Superior temporal gyrus (tissue), 1 donor: ENCODE data around the gene C1QTNF4.

Source experiments
- DNase-seq: peaks from one replicate; pipeline ENCODE4 v3.0.0-alpha.2; 2016; ENCODE audit errors: extremely low spot score

The C1QTNF4 gene

DNA sequence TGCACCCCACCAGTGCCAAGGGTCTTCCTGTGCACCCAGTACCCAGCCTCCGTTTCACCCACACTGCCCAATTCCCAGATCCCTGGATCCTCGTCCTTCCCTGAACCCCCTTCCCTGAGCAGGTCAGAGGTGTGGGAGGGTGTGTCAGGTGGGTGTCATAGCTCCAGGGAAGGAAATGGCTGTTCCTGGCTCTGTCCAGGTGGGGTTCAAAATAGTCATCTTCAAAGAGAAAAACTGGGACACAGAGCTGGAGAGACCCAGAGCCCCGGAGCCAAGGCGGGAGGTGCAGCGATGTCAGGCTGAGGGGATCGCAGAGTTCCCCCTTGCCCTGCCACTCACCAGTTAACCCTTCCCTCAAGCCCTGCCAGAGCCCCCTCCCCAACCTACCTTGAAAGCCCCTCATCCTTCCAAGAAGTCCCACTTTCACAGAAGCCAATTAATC, 698 bp downstream of the C1QTNF4 start:
- DNase-seq: no peak

GRCh38 chr11:47592970-47593369, 1.2 kb downstream of the C1QTNF4 start:
- no peak for DNase-seq

DNA sequence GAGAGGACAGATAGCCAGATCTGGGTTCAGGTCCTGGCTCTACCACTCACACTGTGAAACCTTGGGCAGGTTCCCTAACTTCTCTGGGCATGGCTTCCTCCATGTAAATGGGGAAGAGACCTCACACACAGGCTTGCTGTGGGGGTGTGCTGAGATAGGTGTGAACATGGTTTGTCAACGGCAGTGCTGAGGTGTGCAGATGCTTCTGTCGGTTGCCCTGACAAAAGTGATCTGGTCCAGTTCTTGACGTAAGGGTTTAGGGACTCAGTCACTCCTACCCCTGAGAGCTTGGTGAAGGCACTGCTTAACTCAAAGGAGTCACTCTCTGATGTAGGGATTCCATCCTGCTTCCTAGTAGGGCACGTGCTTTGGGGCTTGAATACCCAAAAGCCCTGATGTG, 2.0 kb downstream of the C1QTNF4 start:
- DNase-seq: peak; percentile 50

- peak; percentile 10 for DNase-seq
These were observed 2.4 kb downstream of the C1QTNF4 start for GRCh38 chr11:47591764-47592163.

GRCh38 chr11:47589977-47590861, 4.0 kb downstream of the C1QTNF4 start:
- no peak for DNase-seq

DNA sequence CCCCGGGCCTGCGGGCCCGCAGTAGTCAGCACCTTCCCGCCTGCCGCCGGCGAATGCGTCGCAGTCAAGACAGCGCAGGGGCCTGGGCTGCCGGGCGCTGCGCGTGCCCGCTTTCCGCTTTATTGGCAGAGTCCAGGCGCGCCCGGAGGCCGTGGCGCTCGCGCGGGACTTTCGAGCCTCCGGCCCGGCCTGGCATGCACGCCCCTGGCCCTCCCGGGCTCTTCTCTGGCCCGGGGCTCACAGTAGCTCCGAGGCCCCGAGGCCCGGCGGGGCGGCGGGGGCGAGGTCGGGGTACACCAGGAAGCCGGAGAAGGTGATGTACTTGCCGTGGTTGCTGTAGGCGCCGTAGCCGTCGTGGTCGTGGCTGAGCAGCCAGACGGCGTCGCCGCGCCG, 4.6 kb downstream of the C1QTNF4 start:
- DNase-seq: no peak

GRCh38 chr11:47589118-47589517, 5.1 kb downstream of the C1QTNF4 start:
- DNase-seq: no peak

- peak; percentile 15 for DNase-seq
These were observed 6.4 kb downstream of the C1QTNF4 start for GRCh38 chr11:47587723-47588326.

DNA sequence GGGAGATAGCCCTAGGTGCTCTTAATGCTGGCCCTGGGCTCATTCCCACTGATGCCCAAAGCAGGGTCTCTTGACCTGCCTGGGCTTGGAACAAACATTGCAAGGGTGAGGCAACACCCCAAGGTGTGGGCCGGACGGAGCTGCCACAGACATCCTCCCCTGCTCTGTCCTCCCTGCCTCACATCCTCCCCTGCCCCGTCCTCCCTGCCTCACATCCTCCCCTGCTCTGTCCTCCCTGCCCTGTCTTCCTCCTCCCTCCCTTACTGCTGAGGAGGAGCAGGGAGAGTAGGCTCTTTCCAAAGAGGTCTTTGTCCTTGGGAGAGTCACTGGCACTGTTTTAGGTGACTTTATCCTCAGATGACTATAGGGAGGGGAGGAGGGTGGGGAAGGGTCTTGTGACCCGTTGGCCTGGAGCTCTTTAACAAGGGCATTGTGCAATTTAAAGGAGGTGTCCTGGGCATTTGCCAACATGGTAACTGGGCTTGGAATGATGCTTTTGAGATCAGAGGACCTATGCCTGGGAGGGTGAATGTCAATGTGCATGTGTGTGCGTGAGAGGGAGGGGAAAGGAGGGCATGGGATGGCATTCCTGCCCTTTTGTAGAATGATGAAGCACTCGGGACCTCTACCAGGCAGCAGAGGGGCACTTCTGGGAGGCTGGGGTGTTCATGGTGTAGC, 7.0 kb downstream of the C1QTNF4 start:
- DNase-seq: no peak

- peak; percentile 12 for DNase-seq
These were observed 7.9 kb downstream of the C1QTNF4 start, which contains the start of gene FAM180B for GRCh38 chr11:47586098-47586855. TSS of gene FAM180B (plus strand) at chr11:47586678. CDS start at chr11:47586769, 91 bp downstream.

DNA sequence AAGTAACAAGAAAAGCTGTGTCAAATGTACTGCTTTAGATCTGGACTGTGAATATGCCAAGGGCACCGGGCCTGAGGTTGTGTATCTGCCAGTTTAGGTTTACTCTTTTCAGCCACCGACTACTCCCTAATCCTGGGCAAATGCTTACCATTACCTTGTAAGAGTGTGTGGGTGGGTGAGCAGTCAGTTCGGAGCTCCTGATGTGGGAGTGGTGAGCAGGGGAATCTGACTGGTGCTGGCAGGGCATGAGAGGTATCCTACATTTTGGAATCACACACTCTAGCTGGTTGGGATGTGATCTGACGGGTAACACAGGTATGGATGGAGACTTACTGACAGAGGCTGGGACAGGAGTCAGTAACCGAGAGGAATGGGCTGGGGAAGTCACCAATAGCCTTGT, 10.4 kb downstream of the C1QTNF4 start:
- peak; percentile 17 for DNase-seq

GRCh38 chr11:47578524-47579494, 15.4 kb downstream of the C1QTNF4 start, which contains the start of the genes KBTBD4 and NDUFS3:
TSS of gene KBTBD4 (minus strand) at chr11:47578970. CDS start at chr11:47578951, 19 bp downstream.
TSS of gene NDUFS3 (plus strand) at chr11:47579074. CDS start at chr11:47579092, 18 bp downstream.
- peak; percentile 97 for DNase-seq

DNA sequence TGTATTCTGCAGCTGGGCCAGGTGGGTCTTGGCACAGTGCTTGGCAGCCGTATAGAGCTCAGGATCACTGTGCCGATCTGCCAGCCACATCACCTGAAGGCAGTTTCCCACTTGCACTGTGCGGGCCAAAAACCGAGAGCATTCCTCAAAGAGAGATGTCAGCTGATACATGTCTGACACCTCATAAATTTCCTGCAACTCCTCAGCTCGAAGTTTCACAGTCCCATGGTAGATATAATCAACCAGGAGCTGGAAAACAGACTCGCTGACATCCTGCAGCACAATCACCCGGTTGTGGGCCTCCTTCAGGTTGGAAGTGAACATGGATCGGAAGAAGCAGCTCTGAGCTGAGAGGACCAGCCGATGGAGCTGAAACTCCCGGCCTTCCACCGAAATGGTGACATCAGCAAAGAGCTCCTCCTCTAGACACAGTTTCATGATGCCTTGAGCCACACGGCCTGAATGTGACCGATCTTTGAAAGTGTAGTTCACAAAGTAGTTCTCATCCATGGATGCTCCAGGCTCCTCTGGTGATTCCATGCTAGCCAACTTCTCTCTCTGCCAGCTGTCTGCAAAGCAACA, 16.7 kb downstream of the C1QTNF4 start:
- DNase-seq: peak; percentile 21

DNA sequence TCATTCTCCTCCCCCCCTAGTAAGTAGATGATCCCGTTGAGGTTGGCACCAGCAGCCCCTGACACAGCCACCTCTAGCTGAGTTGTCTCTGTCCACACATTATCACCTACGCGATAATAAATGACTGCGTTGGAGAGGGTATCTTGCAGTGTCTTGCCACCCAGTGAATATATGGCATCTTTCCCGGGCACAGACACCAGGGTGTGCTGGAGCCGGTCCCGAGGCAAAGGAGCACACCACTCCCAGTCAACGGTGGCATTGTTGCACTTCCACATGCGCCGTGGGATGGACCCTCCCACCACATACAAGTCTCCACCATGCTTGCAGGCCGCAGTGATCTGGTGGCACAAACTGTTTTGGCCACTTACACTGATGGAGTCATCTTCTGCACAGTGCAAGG, 20.9 kb downstream of the C1QTNF4 start:
- peak; percentile 71 for DNase-seq

DNA sequence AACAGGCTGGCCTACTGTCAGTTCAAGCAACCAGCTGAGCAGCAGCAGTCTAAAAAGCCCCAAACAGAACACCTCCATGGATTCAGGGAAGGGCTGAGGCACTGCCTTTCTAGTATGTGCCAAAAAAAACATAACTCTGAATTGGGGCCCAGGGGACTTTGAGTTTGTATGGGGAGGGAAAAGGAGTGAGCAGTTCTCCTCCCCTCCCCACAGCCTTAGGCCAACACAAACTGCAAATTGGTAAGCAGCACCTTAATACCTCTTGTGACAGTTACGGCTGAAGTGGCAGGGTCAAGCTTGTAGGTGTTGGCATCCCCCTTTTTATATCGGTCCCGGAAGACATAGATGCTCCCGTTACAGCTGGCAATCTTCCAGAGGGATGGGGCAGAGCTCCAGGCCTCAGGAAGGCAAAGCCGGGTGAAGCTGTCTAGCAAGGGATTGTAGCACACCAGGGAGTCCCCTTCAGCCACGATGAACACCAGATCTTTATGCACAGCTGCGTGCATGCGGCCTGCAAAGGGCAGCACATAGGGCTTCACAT, 21.4 kb downstream of the C1QTNF4 start:
- peak; percentile 34 for DNase-seq

GRCh38 chr11:47571895-47572294, 22.3 kb downstream of the C1QTNF4 start:
- DNase-seq: peak; percentile 13

GRCh38 chr11:47571357-47571729, 22.9 kb downstream of the C1QTNF4 start:
- no peak for DNase-seq

DNA sequence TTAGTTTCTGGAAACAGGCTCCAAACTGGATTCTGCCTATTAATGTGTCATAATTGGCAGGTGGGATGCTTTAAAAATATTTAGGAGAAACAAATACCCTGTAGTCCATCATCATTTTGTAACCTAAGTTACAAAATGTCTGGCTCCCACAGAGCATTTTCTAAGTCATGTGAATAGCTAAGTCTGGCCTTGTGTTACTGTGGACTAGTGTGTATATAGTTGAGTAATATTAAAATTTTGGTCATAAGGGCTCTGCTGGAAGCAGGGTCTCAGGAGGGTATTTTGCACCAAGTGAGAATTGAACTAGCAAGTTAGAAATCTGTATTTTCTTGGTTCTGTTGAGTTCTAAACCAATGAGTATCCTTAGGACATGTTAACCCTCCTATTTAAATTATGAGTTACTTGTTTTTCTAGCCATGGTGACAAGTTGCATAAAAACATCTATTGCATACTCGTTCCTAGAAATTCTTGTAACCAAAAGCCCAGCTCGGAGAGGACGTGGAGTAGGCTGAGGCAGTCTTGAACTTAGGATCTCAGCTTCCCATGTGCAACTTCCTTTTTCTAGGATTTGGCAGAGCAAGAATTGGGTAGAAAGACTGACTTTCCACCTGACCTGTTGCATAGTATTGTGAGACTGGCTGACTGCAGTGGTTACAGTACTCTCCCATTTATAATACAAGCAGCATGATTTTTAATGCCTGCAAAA, 23.4 kb downstream of the C1QTNF4 start:
- no peak for DNase-seq

DNA sequence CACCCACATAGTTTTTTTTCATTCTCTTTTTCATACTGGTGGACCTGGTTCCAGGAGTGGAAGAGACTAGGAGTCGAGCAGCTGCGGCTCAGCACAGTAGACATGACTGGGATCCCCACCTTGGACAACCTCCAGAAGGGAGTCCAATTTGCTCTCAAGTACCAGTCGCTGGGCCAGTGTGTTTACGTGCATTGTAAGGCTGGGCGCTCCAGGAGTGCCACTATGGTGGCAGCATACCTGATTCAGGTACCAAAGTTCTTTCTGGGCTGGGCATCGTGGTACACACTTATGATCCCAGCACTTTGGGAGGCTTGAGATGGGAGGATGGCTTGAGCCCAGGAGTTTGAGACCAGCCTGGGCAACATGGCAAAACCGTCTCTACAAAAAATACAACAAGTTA, 24.6 kb downstream of the C1QTNF4 start:
- DNase-seq: no peak
